HG03097 (cell line): ENCODE data around the gene SDC4.

Experiments
- ATAC-seq: cut with Tn5 transposase; IDR thresholded peaks from one replicate; pipeline ENCODE4 v1.9.1; 2021; ENCODE audit not compliant: unreplicated experiment, low FRiP score

The SDC4 gene

GRCh38 chr20:45301824-45302271 lies 46.4 kb downstream of the SDC4 start:
- no peak for ATAC-seq

- ATAC-seq: no peak
Measured at GRCh38 chr20:45300961-45301360, 47.3 kb downstream of the SDC4 start.

GRCh38 chr20:45299786-45300185 lies 48.4 kb downstream of the SDC4 start:
- ATAC-seq: no peak

- ATAC-seq: no peak
Measured at GRCh38 chr20:45297786-45298497, 50.3 kb downstream of the SDC4 start.

GRCh38 chr20:45294659-45295058 lies 53.6 kb downstream of the SDC4 start:
- no peak for ATAC-seq

GRCh38 chr20:45294003-45294368 lies 54.2 kb downstream of the SDC4 start:
- ATAC-seq: no peak

- no peak for ATAC-seq
Measured at GRCh38 chr20:45293041-45294002, 54.9 kb downstream of the SDC4 start.

- no peak for ATAC-seq
Measured at GRCh38 chr20:45292343-45292742, 55.9 kb downstream of the SDC4 start.

GRCh38 chr20:45291526-45291925 lies 56.7 kb downstream of the SDC4 start:
- no peak for ATAC-seq

- no peak for ATAC-seq
Measured at GRCh38 chr20:45290677-45291355, 57.4 kb downstream of the SDC4 start.

- ATAC-seq: no peak
Measured at GRCh38 chr20:45289942-45290676, 58.1 kb downstream of the SDC4 start.

GRCh38 chr20:45288860-45289259 lies 59.4 kb downstream of the SDC4 start:
- ATAC-seq: no peak

- no peak for ATAC-seq
Measured at GRCh38 chr20:45288376-45288775, 59.8 kb downstream of the SDC4 start.

GRCh38 chr20:45283551-45284057 lies 64.6 kb downstream of the SDC4 start:
- ATAC-seq: no peak

- no peak for ATAC-seq
Measured at GRCh38 chr20:45282700-45283550, 65.3 kb downstream of the SDC4 start.

GRCh38 chr20:45279992-45280391 lies 68.2 kb downstream of the SDC4 start:
- ATAC-seq: no peak

GRCh38 chr20:45275338-45275737 lies 72.9 kb downstream of the SDC4 start:
- ATAC-seq: no peak
